Activated CD8-positive, alpha-beta memory T cell treated with anti-CD3 and anti-CD28 coated beads for 24 hours (primary cell): Measurements from ENCODE around the gene TSPAN15.

ENCODE experiments used
- DNase-seq: peaks from one replicate; pipeline ENCODE4 v3.0.0-alpha.2; 2020

The TSPAN15 gene

DNA sequence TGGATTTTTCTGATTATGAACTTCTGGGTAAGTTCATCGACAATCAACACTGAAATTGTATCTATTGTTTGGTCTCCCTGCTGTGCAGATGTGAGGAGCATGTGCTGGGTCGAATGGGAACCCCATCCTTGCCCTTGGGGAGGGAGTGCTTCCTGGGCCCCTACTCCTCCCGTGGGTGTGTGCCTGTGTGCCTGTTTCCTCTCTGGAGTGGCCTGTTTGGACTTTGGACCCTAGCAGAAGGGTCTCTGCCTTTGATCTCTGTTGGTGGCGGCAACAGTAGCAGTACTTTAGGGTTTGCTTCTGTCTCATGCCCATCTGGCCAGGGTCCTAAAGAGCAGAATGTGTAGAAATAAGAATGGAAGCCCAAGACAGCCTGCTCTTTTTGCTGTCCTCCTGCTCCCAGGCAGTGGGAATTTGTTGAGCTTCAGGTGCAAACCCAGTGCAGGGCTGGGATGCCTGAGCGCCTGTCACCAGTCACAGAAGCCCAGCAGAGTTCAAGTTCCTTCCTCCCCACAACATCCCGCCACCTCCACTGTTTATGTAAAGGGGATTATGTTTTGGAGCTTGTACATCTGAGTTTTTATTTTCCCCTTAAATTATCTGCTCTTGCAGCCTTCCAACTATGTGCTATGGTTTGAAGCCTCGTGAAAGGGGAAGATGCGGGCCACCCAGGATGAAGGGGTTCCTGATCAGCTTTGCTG, 33.1 kb upstream of the TSPAN15 start:
- no peak for DNase-seq

DNA sequence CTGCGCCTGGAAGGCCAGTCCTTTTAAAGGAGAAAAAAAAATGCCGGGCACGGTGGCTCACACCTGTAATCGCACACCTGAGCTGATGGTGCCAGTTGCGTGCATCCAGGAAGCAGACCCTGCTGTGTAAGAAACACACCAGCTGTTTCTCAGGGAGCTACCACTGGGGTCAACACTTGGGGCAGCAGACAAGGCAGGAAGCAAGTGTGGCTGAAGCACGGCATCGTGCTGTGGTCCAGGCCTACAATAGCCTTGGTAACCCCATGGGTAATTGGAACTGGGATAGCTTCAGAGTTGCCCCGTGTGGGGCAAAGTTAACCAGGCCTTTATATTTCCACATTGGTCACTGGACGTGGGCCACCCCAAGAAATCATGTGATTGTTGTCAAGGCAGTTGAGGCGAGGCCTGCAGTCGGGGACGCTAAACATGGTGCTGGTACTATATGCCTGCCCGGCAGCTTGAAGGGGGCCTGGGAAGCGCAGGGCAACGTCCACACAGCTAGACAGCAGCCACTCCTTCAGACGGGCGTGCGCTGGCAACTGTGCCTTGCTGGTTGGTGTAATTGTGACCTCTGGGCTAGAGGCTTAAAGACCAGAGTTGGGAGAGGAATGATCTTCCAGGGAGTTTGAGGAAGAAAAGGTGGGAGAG, 32.0 kb upstream of the TSPAN15 start:
- no peak for DNase-seq

DNA sequence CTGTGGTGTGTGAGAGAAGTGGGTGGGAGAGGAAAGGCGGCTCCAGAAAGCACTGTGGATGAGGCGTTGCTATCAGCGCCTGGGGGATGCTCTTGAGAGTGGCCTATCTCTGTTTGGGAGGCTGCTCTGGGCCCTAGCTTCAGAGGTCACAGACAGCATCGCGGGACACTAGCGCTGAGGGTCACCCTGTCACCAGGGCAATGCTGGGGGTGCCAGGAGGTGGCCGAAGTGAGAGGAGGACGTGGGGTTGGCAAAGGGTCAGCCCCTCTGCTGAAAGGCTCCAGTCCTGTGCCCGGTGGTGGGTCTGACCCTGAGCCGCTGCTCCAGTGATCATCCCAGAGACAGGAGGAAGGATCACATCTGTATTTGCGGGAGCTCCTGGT, 31.5 kb upstream of the TSPAN15 start:
- no peak for DNase-seq

GRCh38 chr10:69421611-69422308, 29.5 kb upstream of the TSPAN15 start:
- DNase-seq = no peak

DNA sequence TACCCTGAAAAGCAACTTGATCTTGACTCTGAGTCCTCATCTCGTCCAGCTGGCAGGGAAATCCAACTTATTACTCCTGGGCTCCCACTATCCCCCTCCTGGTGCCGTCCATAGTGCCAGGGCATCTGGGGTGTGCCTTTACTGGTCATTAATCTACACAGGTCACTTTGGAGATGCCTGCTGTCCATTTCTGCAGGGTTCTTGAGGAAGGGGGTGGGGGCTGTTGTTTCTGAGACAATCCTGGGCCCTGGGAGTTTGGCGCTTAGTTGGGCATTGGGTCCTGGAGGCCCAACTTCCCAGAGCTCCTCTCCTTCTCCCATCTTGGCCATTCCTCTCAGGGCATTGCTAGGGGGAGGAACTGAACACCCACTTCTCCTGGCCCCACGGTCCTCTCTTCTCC, 28.6 kb upstream of the TSPAN15 start:
- no peak for DNase-seq

- DNase-seq = no peak
Observed at GRCh38 chr10:69425041-69425440, 26.2 kb upstream of the TSPAN15 start.

DNA sequence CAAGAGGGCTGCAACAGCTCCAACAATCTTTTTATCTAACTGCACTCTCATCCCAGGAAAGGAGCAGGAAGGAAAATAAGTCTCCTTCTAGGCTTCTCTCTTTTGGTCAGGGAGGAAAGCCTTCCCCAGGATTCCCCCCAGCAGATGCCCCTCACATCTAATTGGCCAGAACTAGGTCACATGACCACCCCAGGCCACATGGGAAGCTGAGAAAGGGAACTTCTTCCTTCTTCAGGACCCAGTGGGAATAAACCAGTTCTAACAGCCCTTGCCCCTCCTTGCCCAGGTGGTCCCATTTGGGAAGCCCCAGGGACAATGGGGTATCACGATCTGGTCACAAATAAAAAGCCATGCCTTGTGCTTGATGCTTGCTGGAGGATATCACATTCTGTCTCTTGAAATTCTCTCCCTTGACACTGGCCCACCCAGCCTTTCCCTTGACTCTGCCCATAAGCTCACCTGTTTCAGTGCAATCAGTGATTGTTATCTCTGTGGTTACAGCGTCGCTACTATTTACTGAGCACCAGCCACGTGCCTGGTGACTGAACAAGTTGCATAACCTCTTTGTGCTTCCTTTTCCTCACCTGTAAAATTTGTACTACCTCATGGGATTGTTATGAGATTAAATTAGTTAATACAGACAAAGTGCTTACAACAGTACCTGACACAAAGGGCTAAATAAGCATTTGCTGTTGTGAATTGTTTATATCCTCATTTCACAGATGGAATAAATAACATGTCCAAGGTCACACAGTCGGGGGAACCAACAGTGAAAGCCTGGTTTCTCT, 25.6 kb upstream of the TSPAN15 start:
- no peak for DNase-seq

DNA sequence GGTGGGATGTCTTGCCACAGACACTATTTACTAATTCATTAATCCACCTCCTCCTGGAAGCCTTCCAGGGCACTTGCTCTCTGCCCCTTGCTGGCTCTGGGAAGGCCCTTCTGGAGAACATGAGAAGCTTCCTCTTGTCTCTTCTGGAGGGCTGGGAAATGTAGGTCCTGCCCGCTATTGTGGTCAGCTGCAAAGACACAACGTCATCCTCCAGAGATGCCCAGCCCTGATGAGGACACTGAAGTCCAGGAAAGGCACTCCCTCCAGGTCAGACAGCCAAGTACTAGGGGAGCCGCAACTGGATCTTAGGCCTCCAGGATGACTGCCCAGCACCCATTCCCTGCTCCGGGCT, 24.9 kb upstream of the TSPAN15 start:
- DNase-seq = no peak

DNA sequence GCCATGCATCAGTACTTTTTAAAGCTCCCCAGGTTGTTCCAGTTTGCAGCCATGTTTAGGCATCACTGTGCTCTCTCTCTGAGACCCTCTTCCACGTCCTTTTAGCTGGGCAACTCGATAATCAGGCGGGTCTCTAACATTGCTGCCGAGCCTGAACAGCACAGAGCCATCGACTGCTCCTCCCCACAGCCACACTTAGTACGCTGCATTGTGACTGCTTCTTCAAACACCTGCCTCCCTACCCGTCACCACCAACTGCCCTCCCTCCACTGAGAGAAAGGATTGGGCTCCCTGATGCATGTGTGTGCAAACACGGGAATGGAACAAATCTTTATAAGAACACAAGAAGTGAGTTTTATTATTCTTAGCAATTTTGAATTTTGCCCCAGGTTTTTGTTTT, 23.1 kb upstream of the TSPAN15 start:
- DNase-seq = no peak

- DNase-seq = no peak
Observed at GRCh38 chr10:69434169-69434568, 17.1 kb upstream of the TSPAN15 start.

DNA sequence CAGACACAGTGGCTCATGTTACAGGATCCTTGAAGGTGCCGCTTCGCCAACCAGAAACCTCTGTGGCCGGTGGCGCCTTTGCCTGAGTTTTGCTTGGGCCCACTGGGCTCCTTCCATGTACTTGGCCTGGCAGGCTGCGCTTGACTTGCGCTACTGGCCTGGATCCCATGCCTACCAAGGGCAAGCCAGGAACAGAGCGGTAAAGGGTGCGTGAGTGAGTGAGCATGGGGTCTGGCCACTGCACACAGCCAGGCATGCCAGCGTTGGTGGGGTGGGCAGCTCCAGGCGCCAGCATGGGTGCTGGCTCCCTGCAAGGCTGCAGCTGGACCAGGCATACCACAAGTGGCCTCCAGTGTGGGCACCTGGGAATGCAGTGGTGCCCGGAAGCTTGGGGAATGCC, 16.3 kb upstream of the TSPAN15 start:
- no peak for DNase-seq

GRCh38 chr10:69435966-69436520, 15.2 kb upstream of the TSPAN15 start:
- no peak for DNase-seq

GRCh38 chr10:69437321-69438259, 13.7 kb upstream of the TSPAN15 start:
- no peak for DNase-seq

DNA sequence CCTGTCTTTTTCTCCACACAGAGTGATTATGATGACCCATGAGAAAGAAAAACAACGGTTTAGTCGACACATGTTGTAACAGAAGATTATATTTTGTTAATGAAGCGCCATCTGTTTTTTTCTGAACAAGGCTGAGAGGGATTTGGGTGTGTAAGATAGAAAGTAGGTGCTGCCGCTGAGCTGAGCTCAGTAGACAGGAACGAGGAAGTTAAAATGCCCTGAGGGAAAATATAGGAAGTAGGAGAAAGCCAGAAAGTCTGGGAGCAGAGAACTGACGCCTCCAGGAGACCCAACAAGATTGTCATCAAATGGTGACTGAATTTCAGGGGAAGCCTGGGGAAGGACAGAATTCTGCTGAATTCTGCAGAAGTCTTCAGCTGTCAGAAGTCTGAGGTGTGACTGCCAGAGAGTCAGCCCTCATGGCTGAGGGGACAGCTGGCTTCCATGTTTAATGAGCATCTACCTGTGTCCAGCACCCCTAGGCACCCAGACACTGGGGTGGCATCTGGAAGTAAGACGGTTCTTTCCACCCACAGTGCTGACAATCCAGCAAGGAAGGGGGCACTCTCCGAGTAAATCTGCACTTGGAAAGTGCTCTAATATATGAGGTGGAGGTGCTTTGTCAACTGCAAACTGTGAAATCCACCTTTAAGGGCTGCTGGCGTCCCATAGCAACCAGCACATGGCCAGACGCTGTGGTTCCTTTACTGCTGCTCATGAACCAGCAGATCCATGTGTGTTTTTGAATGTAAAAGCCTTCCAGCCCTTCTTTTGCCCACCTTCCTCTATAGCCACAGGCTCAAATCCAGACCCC, 12.5 kb upstream of the TSPAN15 start:
- DNase-seq = no peak

DNA sequence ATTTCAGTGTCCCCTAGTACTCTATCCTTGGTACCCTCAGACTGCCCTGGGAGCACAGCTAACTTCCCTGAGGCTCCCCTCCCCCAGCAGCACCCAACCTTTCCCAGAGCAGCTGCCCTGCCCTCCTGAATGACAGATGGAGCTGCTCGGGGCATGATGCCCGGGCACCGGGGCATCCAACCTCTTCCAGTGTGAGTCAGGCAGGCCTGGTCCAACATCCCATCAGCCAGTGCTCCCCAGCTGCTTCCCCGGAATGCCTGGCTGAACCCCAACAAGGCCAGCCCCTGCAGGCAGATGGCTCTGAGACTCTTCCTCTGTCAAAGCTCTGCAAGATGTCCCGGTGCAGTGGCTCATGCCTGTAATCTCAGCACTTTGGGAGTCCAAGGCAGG, 11.9 kb upstream of the TSPAN15 start:
- DNase-seq = no peak

- no peak for DNase-seq
Observed at GRCh38 chr10:69439813-69440506, 11.3 kb upstream of the TSPAN15 start.

GRCh38 chr10:69443354-69443753, 7.9 kb upstream of the TSPAN15 start:
- no peak for DNase-seq

GRCh38 chr10:69445041-69445440, 6.2 kb upstream of the TSPAN15 start:
- DNase-seq = no peak

GRCh38 chr10:69446229-69446628, 5.0 kb upstream of the TSPAN15 start:
- DNase-seq = no peak

DNA sequence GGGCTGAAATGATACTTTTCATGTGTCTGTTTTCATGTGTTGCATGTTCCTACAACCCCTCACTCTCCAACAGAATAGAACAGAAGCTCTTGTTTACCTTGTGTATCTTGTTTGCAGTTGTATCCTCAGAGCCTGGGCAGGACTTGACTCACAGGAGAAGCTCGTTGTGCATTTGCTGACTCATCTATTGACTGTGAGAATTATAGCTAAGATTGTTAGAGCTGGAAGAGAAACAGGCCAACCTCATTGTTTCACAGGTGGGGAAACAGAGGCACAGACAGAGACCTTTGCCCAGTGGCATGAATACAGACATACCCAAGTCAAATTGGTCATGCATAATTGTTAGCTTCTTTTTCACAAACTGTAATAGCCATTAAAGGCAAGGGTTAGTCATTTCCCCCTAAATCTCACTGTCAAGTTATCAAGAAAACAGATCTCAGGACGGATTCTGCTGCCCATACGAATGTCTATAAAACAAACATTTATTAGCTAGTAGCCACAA, 4.6 kb upstream of the TSPAN15 start:
- no peak for DNase-seq
